IMR-90 (cell line): Measurements from ENCODE around the gene CFAP97D2. TPM values are rescaled to one million over a fixed set of nuclear protein-coding genes. Genes with fewer than 3 reads are reported as not detected.

Experiments
- ATAC-seq: fragments of 200-7000 bp; cut with Tn5 transposase; 2 replicates; pipeline ENCODE4 v1.9.1; 2020; ENCODE audit warnings: low read depth, mild to moderate bottlenecking, moderate library complexity
- BruUV-seq: library from RNA; stranded (reverse); fragments of 400-500 nt; replicated peaks from 2 replicates; lab custom pipeline; 2021; lab: Mats Ljungman, UMichigan
- CTCF ChIA-PET: fragments of 300-600 bp; formaldehyde crosslinking; extraction: SDS; loops from one replicate; lab custom pipeline; 2021; ENCODE audit warnings: antibody characterized with exemption; lab: Yijun Ruan, JAX
- POLR2A ChIA-PET: fragments of 300-600 bp; sonication (Branson Sonifier 250); formaldehyde crosslinking; loops from one replicate; lab custom pipeline; 2022; ENCODE audit warnings: antibody characterized with exemption; ENCODE audit not compliant: unreplicated experiment; lab: Charles Lee
- DNase-seq: peaks from one replicate; pipeline ENCODE4 v3.0.0; 2013
- H2AFZ ChIP-seq: replicated peaks from 2 replicates; pipeline ENCODE3; 2013; ENCODE audit warnings: low read length, mild to moderate bottlenecking; ENCODE audit not compliant: poor library complexity
- H2AK5ac ChIP-seq: 2 replicates; pipeline ENCODE4 v1.6.1; 2013; ENCODE audit warnings: low read depth, low read length, inconsistent platforms
- H2AK9ac ChIP-seq: replicated peaks from 2 replicates; pipeline ENCODE3; 2013; ENCODE audit warnings: mild to moderate bottlenecking, low read depth, low read length, moderate library complexity; ENCODE audit not compliant: poor library complexity
- H2BK120ac ChIP-seq: 2 replicates; pipeline ENCODE4 v1.6.1; 2013; ENCODE audit warnings: low read depth, low read length, inconsistent platforms
- H2BK15ac ChIP-seq: 3 replicates; pipeline ENCODE4 v1.6.1; 2013; ENCODE audit warnings: low read depth, low read length, inconsistent platforms
- H2BK20ac ChIP-seq: 2 replicates; pipeline ENCODE4 v1.6.1; 2013; ENCODE audit warnings: low read depth, mild to moderate bottlenecking, inconsistent platforms, low read length, moderate library complexity
- H2BK5ac ChIP-seq: 2 replicates; pipeline ENCODE4 v1.6.1; 2013; ENCODE audit warnings: mild to moderate bottlenecking, low read depth, low read length, inconsistent platforms; ENCODE audit not compliant: poor library complexity, severe bottlenecking
- H3K14ac ChIP-seq: replicated peaks from 2 replicates; pipeline ENCODE4 v1.6.1; 2013; ENCODE audit warnings: low read depth, low read length, inconsistent platforms
- H3K18ac ChIP-seq: 2 replicates; pipeline ENCODE4 v1.6.1; 2013; ENCODE audit warnings: low read depth, low read length, control low read depth
- H3K23ac ChIP-seq: 2 replicates; pipeline ENCODE4 v1.6.1; 2013; ENCODE audit warnings: low read depth, low read length, inconsistent platforms
- H3K27ac ChIP-seq: 2 replicates; pipeline ENCODE4 v1.5.1; 2013; ENCODE audit warnings: mild to moderate bottlenecking, control low read depth, low read length; ENCODE audit not compliant: insufficient read depth
- H3K27me3 ChIP-seq: 2 replicates; pipeline ENCODE4 v1.6.1; 2013; ENCODE audit warnings: low read length; ENCODE audit not compliant: control insufficient read depth, insufficient read depth
- H3K36me3 ChIP-seq: 2 replicates; pipeline ENCODE4 v1.6.1; 2013; ENCODE audit warnings: low read length, mixed read lengths; ENCODE audit not compliant: control insufficient read depth, insufficient read depth
- H3K4ac ChIP-seq: 2 replicates; pipeline ENCODE4 v1.6.1; 2013; ENCODE audit warnings: low read depth, low read length, inconsistent platforms
- H3K4me1 ChIP-seq: 2 replicates; pipeline ENCODE4 v1.6.1; 2013; ENCODE audit warnings: low read length, mixed read lengths; ENCODE audit not compliant: control insufficient read depth, insufficient read depth
- H3K4me2 ChIP-seq: 2 replicates; pipeline ENCODE4 v1.6.1; 2013; ENCODE audit warnings: low read depth, mild to moderate bottlenecking, control low read depth, low read length, moderate library complexity
- H3K4me3 ChIP-seq: 2 replicates; pipeline ENCODE4 v1.5.1; 2013; ENCODE audit warnings: low read depth, mild to moderate bottlenecking, control low read depth, low read length, moderate library complexity; ENCODE audit not compliant: insufficient read depth
- H3K56ac ChIP-seq: 2 replicates; pipeline ENCODE4 v1.6.1; 2013; ENCODE audit warnings: low read length, inconsistent platforms; ENCODE audit not compliant: insufficient read depth; ENCODE audit errors: extremely low read depth
- H3K79me1 ChIP-seq, 2 experiments: 2 replicates each; pipeline ENCODE4 v1.6.1; 2013; ENCODE audit warnings: low read length in 2 of 2, inconsistent platforms in 1 of 2, low read depth in 1 of 2
- H3K9ac ChIP-seq: 2 replicates; pipeline ENCODE4 v1.6.1; 2013; ENCODE audit warnings: low read depth, low read length, control low read depth
- H3K9me1 ChIP-seq: 2 replicates; pipeline ENCODE4 v1.6.1; 2013; ENCODE audit warnings: low read length, inconsistent platforms; ENCODE audit not compliant: insufficient read depth
- H3K9me3 ChIP-seq: 2 replicates; pipeline ENCODE4 v1.6.1; 2013; ENCODE audit warnings: low read length; ENCODE audit not compliant: control insufficient read depth, insufficient read depth
- H4K20me1 ChIP-seq: 2 replicates; pipeline ENCODE4 v1.6.1; 2013; ENCODE audit warnings: low read length, inconsistent platforms; ENCODE audit not compliant: insufficient read depth
- H4K5ac ChIP-seq: 2 replicates; pipeline ENCODE4 v1.6.1; 2013; ENCODE audit warnings: mild to moderate bottlenecking, low read depth, low read length, control low read depth
- H4K8ac ChIP-seq, 2 experiments: 2 replicates each; pipeline ENCODE4 v1.6.1; 2013; ENCODE audit warnings: low read depth in 2 of 2, low read length in 2 of 2, control low read depth in 1 of 2, inconsistent platforms in 1 of 2
- H4K91ac ChIP-seq: 2 replicates; pipeline ENCODE4 v1.6.1; 2013; ENCODE audit warnings: low read depth, low read length, inconsistent platforms; ENCODE audit not compliant: insufficient read depth
- BHLHE40 ChIP-seq: fragments of 150-350 bp; IDR thresholded peaks from 2 replicates; pipeline ENCODE4 v1.6.1; 2016; ENCODE audit warnings: mild to moderate bottlenecking, low read depth, low read length
- CEBPB ChIP-seq: IDR thresholded peaks from 2 replicates; pipeline ENCODE4 v1.6.1; 2012; ENCODE audit warnings: low read depth, low read length, improper control_type of control experiment
- CHD1 ChIP-seq: IDR thresholded peaks from 2 replicates; pipeline ENCODE4 v1.6.1; 2012; ENCODE audit warnings: low read depth, low read length, improper control_type of control experiment
- CTCF ChIP-seq: conservative IDR thresholded peaks from 2 replicates; pipeline ENCODE4 v1.5.1; 2012; ENCODE audit warnings: mild to moderate bottlenecking, low read depth, low read length, improper control_type of control experiment
- ELK1 ChIP-seq: fragments of 150-350 bp; IDR thresholded peaks from 2 replicates; pipeline ENCODE4 v1.6.1; 2016; ENCODE audit warnings: low read depth, mild to moderate bottlenecking, low read length, moderate library complexity, borderline replicate concordance
- FOS ChIP-seq: fragments of 150-350 bp; IDR thresholded peaks from 2 replicates; pipeline ENCODE4 v1.6.1; 2016; ENCODE audit warnings: low read depth, low read length
- MAFK ChIP-seq: IDR thresholded peaks from 2 replicates; pipeline ENCODE4 v1.6.1; 2012; ENCODE audit warnings: low read depth, low read length, improper control_type of control experiment
- MAZ ChIP-seq: IDR thresholded peaks from 2 replicates; pipeline ENCODE4 v1.6.1; 2012; ENCODE audit warnings: low read depth, mild to moderate bottlenecking, low read length, improper control_type of control experiment, moderate library complexity, borderline replicate concordance
- MXI1 ChIP-seq: IDR thresholded peaks from 2 replicates; pipeline ENCODE4 v1.6.1; 2012; ENCODE audit warnings: low read depth, mild to moderate bottlenecking, low read length, moderate library complexity, borderline replicate concordance
- POLR2A ChIP-seq: IDR thresholded peaks from 2 replicates; pipeline ENCODE4 v1.6.1; 2012; ENCODE audit warnings: mild to moderate bottlenecking, low read depth, low read length
- RAD21 ChIP-seq: IDR thresholded peaks from 2 replicates; pipeline ENCODE4 v1.6.1; 2012; ENCODE audit warnings: low read length, improper control_type of control experiment
- RCOR1 ChIP-seq: IDR thresholded peaks from 2 replicates; pipeline ENCODE4 v1.6.1; 2012; ENCODE audit warnings: mild to moderate bottlenecking, low read length, improper control_type of control experiment; ENCODE audit not compliant: insufficient replicate concordance
- RFX5 ChIP-seq: IDR thresholded peaks from 2 replicates; pipeline ENCODE4 v1.8.0; 2012; ENCODE audit warnings: low read depth, mild to moderate bottlenecking, low read length, moderate library complexity
- SMC3 ChIP-seq: fragments of 150-350 bp; IDR thresholded peaks from 2 replicates; pipeline ENCODE4 v1.6.1; 2016; ENCODE audit warnings: low read depth, mild to moderate bottlenecking, antibody characterized with exemption, low read length, moderate library complexity
- USF2 ChIP-seq: fragments of 150-350 bp; IDR thresholded peaks from 2 replicates; pipeline ENCODE4 v1.6.1; 2017; ENCODE audit warnings: mild to moderate bottlenecking, antibody characterized with exemption, low read length, low read depth
- WGBS, 2 experiments: methylation state at CpG; one replicate each; pipeline versions ENCODE4 v1.1.5 to v1.1.7; 2013; ENCODE audit warnings: missing lambda C conversion rate in 2 of 2; ENCODE audit not compliant: insufficient read length in 1 of 2; ENCODE audit errors: extremely low coverage in 2 of 2; 5-methylcytosine and 5-hydroxymethylcytosine counted together
- dilution Hi-C: fragments of 300-500 bp; cut with HindIII; formaldehyde crosslinking; loops from one replicate; pipeline ENCODE4 v1.14.3; 2018; ENCODE audit warnings: low sequenced_read_pairs; ENCODE audit not compliant: unreplicated experiment
- in situ Hi-C: fragments of 300-500 bp; cut with MboI; formaldehyde crosslinking; loops from 3 replicates; pipeline ENCODE4 v1.14.3; 2019; ENCODE audit warnings: low sequenced_read_pairs, inconsistent platforms, mixed read lengths
- intact Hi-C: fragments of 100-400 bp; cut with micrococcal nuclease; formaldehyde crosslinking; loops from 2 replicates; pipeline ENCODE4 v1.10.0; 2022
- polyA plus RNA-seq, 3 experiments: library from polyadenylated mRNA; depleted of rRNA; stranded (reverse); fragments of >200 nt; gene quantifications; 2 replicates each; pipeline ENCODE4 v1.2.3, GENCODE V29; 2012; ENCODE audit warnings: low replicate concordance in 1 of 3
- total RNA-seq: library from RNA; depleted of rRNA; stranded (reverse); fragments of >200 nt; gene quantifications from 2 replicates; pipeline ENCODE4 v1.2.3, GENCODE V29; 2012

The CFAP97D2 gene
- total and polyA plus RNA-seq, 2 of the 4 experiments (the other 2 are of a cell fraction) = not detected

GRCh38 chr13:114140131-114140905, 38.7 kb upstream of the CFAP97D2 start:
- intact Hi-C loops = no loop called here
- Histone ChIP-seq H3K4me2 (no peak overlapping the region), H4K5ac (no peak overlapping the region), H2BK20ac (no peak overlapping the region), H4K20me1 (0 out of 2 replicates have a peak, but pooled peaks cover 3% of the 10 kb centered on the region), H3K56ac (no peak overlapping the region), H2BK120ac (no peak overlapping the region), H3K9me3 (no peaks in the 10 kb centered on the region), H2BK15ac (no peak overlapping the region), H3K9me1 (peaks cover 19% of the 10 kb centered on the region), H4K91ac (no peak overlapping the region), H2AK9ac (no peak overlapping the region), H3K18ac (no peak overlapping the region), H2BK5ac (no peak overlapping the region), H3K4me3 (no peak overlapping the region), H2AFZ (no peak overlapping the region), H3K4ac (no peak overlapping the region), H3K23ac (no peak overlapping the region), H4K8ac (no peak overlapping the region), H3K79me1 (0 out of 4 replicates have a peak, but pooled peaks cover 0 to 5% of the 10 kb centered on the region in 2 experiments), H3K27me3 (peaks cover 4% of the 10 kb centered on the region; the same call in 1 of the 2 replicates), H2AK5ac (no peak overlapping the region), H3K14ac (no peak overlapping the region), H3K27ac (no peak overlapping the region), H3K9ac (no peak overlapping the region), H3K36me3 (no peaks in the 10 kb centered on the region), H3K4me1 (peaks cover 8% of the 10 kb centered on the region)
- dilution Hi-C loops = no loop called here
- no peak for ATAC-seq
- TF ChIP-seq CEBPB = no peak
- TF ChIP-seq MAZ = no peak
- TF ChIP-seq MXI1 = no peak
- no peak for TF ChIP-seq RFX5
- TF ChIP-seq CTCF = no peak
- TF ChIP-seq POLR2A = no peak
- no peak for TF ChIP-seq ELK1
- no peak for TF ChIP-seq RAD21
- TF ChIP-seq RCOR1 = no peak
- no peak for TF ChIP-seq CHD1
- TF ChIP-seq MAFK = no peak
- TF ChIP-seq BHLHE40 = no peak
- TF ChIP-seq SMC3 = no peak
- TF ChIP-seq FOS = no peak
- no peak for TF ChIP-seq USF2
- CTCF ChIA-PET = no interaction called here
- DNase-seq = no peak
- POLR2A ChIA-PET = no interaction called here
- in situ Hi-C loops = no loop called here
- BruUV-seq = no TSS peak
- 40% methylated on average over 1 of the region's 25 CpGs; no CpG with 5 or more reads in 1 of the 2 experiments for WGBS, 2 experiments
